B cell (primary cell): Measurements from ENCODE around the gene NEGR1. TPM values are rescaled to one million over a fixed set of nuclear protein-coding genes. Genes with fewer than 3 reads are reported as not detected.

Experiments
- ATAC-seq: fragments of 200-7000 bp; cut with Tn5 transposase; one replicate; pipeline ENCODE4 v1.10.0; 2021; ENCODE audit warnings: low read depth, mild to moderate bottlenecking, moderate number of reproducible peaks, moderate library complexity
- CTCF ChIA-PET: fragments of 350-600 bp; sonication (Branson Sonifier 250); formaldehyde crosslinking; loops from one replicate; lab custom pipeline; 2021; ENCODE audit warnings: antibody characterized with exemption, inconsistent platforms; lab: Charles Lee
- POLR2A ChIA-PET: fragments of 350-600 bp; sonication (Branson Sonifier 250); formaldehyde crosslinking; loops from one replicate; lab custom pipeline; 2021; ENCODE audit warnings: antibody characterized with exemption; lab: Charles Lee
- DNase-seq: peaks from one replicate; pipeline ENCODE4 v3.0.0; 2013
- H2AFZ ChIP-seq: 2 replicates; pipeline ENCODE4 v1.6.1; 2012; ENCODE audit warnings: mild to moderate bottlenecking, low read depth, low read length; ENCODE audit not compliant: insufficient read depth, poor library complexity, severe bottlenecking
- H3K27ac ChIP-seq, 2 donors: 1 replicate in 1 of 2; 2 replicates in 1 of 2; pipeline ENCODE4 v1.5.1; 2012 to 2013; ENCODE audit warnings: low read length in 2 of 2, mild to moderate bottlenecking in 2 of 2, moderate library complexity in 1 of 2
- H3K27me3 ChIP-seq, 4 experiments: fragments of 200-600 bp in 1 of 4; sonication (generic) in 1 of 4; replicated peaks in 1 of 4; 1 replicate in 2 of 4; 2 replicates in 2 of 4; pipeline versions ENCODE4 v1.6.1 to v1.7.0; 2013 to 2016; ENCODE audit warnings: low read length in 3 of 4, mild to moderate bottlenecking in 2 of 4, mixed read lengths in 1 of 4, moderate library complexity in 1 of 4; ENCODE audit not compliant: insufficient read depth in 4 of 4, control insufficient read depth in 3 of 4; ENCODE audit errors: control extremely low read depth in 1 of 4
- H3K36me3 ChIP-seq, 2 experiments: replicated peaks in 1 of 2; 1 replicate in 1 of 2; 2 replicates in 1 of 2; pipeline versions ENCODE4 v1.6.1 to v1.7.1; 2013; ENCODE audit warnings: low read length in 1 of 2; ENCODE audit not compliant: insufficient read depth in 2 of 2, control insufficient read depth in 1 of 2; ENCODE audit errors: control extremely low read depth in 1 of 2, extremely low read depth in 1 of 2
- H3K4me1 ChIP-seq, 2 donors: fragments of 200-600 bp in 1 of 2; sonication (generic) in 1 of 2; 1 replicate in 1 of 2; 2 replicates in 1 of 2; pipeline versions ENCODE4 v1.5.1 to v1.6.1; 2013 to 2017; ENCODE audit warnings: low read length in 2 of 2; ENCODE audit not compliant: control insufficient read depth in 2 of 2, insufficient read depth in 2 of 2
- H3K4me2 ChIP-seq: replicated peaks from 2 replicates; pipeline ENCODE3; 2012; ENCODE audit warnings: mild to moderate bottlenecking, low read depth, low read length; ENCODE audit not compliant: poor library complexity, severe bottlenecking
- H3K4me3 ChIP-seq, 5 experiments: fragments of 200-600 bp in 1 of 5; sonication (generic) in 1 of 5; 1 replicate in 3 of 5; 2 replicates in 2 of 5; pipeline versions ENCODE4 v1.5.1 to v1.7.0; 2011 to 2016; ENCODE audit warnings: low read length in 4 of 5, mild to moderate bottlenecking in 4 of 5, low read depth in 2 of 5, control low read depth in 1 of 5, moderate library complexity in 1 of 5; ENCODE audit not compliant: insufficient read depth in 1 of 5; ENCODE audit errors: control extremely low read depth in 1 of 5, extremely low read depth in 1 of 5
- H3K79me2 ChIP-seq: fragments of 200-600 bp; sonication (generic); one replicate; pipeline ENCODE4 v1.6.0; 2016; ENCODE audit warnings: low read length; ENCODE audit not compliant: control insufficient read depth, insufficient read depth
- H3K9ac ChIP-seq: fragments of 200-600 bp; sonication (generic); 2 replicates; pipeline ENCODE4 v1.6.1; 2017; ENCODE audit warnings: mild to moderate bottlenecking, low read length, moderate library complexity
- H3K9me3 ChIP-seq, 3 donors: one replicate each; pipeline versions ENCODE4 v1.6.1 to v1.7.1; 2013; ENCODE audit warnings: low read length in 2 of 3; ENCODE audit not compliant: control insufficient read depth in 2 of 3, insufficient read depth in 1 of 3; ENCODE audit errors: control extremely low read depth in 1 of 3
- H4K20me1 ChIP-seq: 2 replicates; pipeline ENCODE4 v1.6.0; 2012; ENCODE audit warnings: mild to moderate bottlenecking, low read length; ENCODE audit not compliant: insufficient read depth, control insufficient read depth, poor library complexity, severe bottlenecking
- H3K27ac Mint-ChIP-seq: one replicate; pipeline ENCODE4 v1.8.0; 2021; ENCODE audit warnings: mixed read lengths
- H3K27me3 Mint-ChIP-seq: one replicate; pipeline ENCODE4 v1.8.0; 2021; ENCODE audit warnings: mixed read lengths
- H3K4me1 Mint-ChIP-seq: one replicate; pipeline ENCODE4 v1.8.0; 2021; ENCODE audit warnings: mixed read lengths
- H3K4me3 Mint-ChIP-seq: one replicate; pipeline ENCODE4 v1.8.0; 2021; ENCODE audit warnings: mixed read lengths
- H3K9me3 Mint-ChIP-seq: one replicate; pipeline ENCODE4 v1.8.0; 2022; ENCODE audit warnings: mixed read lengths; ENCODE audit not compliant: insufficient read depth
- EZH2 ChIP-seq: IDR thresholded peaks from 2 replicates; pipeline ENCODE4 v1.6.1; 2012; ENCODE audit warnings: borderline replicate concordance, low read depth, mild to moderate bottlenecking, moderate library complexity, low read length; ENCODE audit not compliant: insufficient read depth, poor library complexity, severe bottlenecking
- WGBS: methylation state at CpG from one replicate; pipeline ENCODE4 v1.1.5; 2013; ENCODE audit warnings: missing lambda C conversion rate; ENCODE audit not compliant: insufficient coverage; 5-methylcytosine and 5-hydroxymethylcytosine counted together
- intact Hi-C: fragments of 100-400 bp; cut with micrococcal nuclease; formaldehyde crosslinking; loops from one replicate; pipeline ENCODE4 v1.10.0; 2022
- polyA plus RNA-seq: library from polyadenylated mRNA; depleted of rRNA; stranded (reverse); fragments of >200 nt; gene quantifications from 2 replicates; pipeline ENCODE4 v1.2.3, GENCODE V29; 2012
- total RNA-seq, 2 donors: library from RNA; stranded (reverse); fragments of 120-200 nt in 1 of 2; gene quantifications; 1 replicate in 1 of 2; 2 replicates in 1 of 2; pipeline versions ENCODE4 v1.2.3 to v1.2.4, GENCODE V29; 2013 to 2022
- TF ChIP-seq, protein P1 (sequence below): fragments of 200-600 bp; IDR thresholded peaks from one replicate; pipeline ENCODE4 v1.8.0; 2022; ENCODE audit warnings: antibody characterized with exemption, mild to moderate bottlenecking

The NEGR1 gene
- total and polyA plus RNA-seq, 2 donors (not counting 1 experiment from before 2014, with no cell fraction given), result 0.01 TPM; not detected in 1

DNA sequence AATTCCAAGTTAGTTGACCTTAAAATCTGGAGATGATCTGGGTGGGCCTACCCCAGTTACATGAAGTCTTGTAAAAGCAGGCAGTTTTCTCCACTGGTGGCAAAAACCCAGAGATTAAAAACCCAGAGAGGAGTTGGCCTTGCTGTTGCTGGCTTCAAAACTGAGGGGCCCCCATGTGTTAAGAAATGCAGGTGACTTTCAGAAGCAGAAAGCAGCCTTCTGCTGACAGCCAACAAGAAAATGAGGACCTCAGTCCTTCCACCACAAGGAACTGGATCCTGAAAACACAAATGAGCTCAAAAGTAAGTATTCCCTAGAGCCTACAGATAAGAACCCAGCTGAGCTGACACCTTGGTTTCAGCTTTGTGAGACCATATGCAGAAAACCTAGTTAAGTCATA lies 857.8 kb downstream of the NEGR1 start:
- H3K4me3 ChIP-seq, result no peak overlapping the region
- DNase-seq (no peak), ATAC-seq (no peak)
- no peaks in the 10 kb centered on the region for H3K27me3 Mint-ChIP-seq
- H3K79me2 ChIP-seq, result no peaks in the 10 kb centered on the region
- no peak overlapping the region for H3K27ac ChIP-seq
- H3K36me3 ChIP-seq, result no peaks in the 10 kb centered on the region
- no peaks in the 10 kb centered on the region for H3K27me3 ChIP-seq
- no peaks in the 10 kb centered on the region for H3K9me3 ChIP-seq
- no peak overlapping the region for H3K4me3 Mint-ChIP-seq
- ChIA-PET POLR2A (no interaction called here), CTCF (no interaction called here)
- H3K9ac ChIP-seq, result no peak overlapping the region
- H3K4me2 ChIP-seq, result no peak overlapping the region
- H3K9me3 Mint-ChIP-seq, result no peaks in the 10 kb centered on the region
- intact Hi-C loops, result no loop called here
- TF ChIP-seq, protein P1, sequence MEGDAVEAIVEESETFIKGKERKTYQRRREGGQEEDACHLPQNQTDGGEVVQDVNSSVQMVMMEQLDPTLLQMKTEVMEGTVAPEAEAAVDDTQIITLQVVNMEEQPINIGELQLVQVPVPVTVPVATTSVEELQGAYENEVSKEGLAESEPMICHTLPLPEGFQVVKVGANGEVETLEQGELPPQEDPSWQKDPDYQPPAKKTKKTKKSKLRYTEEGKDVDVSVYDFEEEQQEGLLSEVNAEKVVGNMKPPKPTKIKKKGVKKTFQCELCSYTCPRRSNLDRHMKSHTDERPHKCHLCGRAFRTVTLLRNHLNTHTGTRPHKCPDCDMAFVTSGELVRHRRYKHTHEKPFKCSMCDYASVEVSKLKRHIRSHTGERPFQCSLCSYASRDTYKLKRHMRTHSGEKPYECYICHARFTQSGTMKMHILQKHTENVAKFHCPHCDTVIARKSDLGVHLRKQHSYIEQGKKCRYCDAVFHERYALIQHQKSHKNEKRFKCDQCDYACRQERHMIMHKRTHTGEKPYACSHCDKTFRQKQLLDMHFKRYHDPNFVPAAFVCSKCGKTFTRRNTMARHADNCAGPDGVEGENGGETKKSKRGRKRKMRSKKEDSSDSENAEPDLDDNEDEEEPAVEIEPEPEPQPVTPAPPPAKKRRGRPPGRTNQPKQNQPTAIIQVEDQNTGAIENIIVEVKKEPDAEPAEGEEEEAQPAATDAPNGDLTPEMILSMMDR, result no peak
- TF ChIP-seq EZH2, result no peak
- no peaks in the 10 kb centered on the region for H3K4me1 Mint-ChIP-seq
- no peaks in the 10 kb centered on the region for H3K4me1 ChIP-seq
- no peaks in the 10 kb centered on the region for H4K20me1 ChIP-seq
- H3K27ac Mint-ChIP-seq, result no peak overlapping the region
- H2AFZ ChIP-seq, result no peak overlapping the region

DNA sequence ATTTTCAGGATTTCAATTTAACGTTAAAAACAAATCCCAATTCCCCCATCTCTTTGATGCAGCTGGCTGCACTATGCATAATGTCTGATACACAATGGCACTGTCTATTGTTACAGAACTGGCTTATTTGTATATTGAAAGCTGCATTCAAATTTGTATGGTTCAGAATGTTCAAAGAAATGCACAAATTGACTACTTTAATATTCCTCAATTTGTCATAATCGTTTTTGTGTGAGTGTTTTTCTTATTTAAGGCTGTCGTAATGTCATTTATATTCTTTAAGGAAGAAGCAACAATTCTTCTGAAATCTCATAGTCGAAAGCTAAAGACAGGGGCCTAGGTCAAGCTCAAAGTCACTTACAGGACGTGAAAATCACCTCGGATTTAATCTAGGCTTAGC lies 860.1 kb downstream of the NEGR1 start:
- H3K9me3 Mint-ChIP-seq, result no peaks in the 10 kb centered on the region
- POLR2A ChIA-PET, result no interaction called here

More for the DNA sequence above, 860.1 kb downstream of the NEGR1 start:
- Mint-ChIP-seq H3K4me1 (no peaks in the 10 kb centered on the region), H3K27ac (no peak overlapping the region), H3K4me3 (no peak overlapping the region), H3K27me3 (no peaks in the 10 kb centered on the region)
- Histone ChIP-seq H3K27ac (no peak overlapping the region), H3K27me3 (no peaks in the 10 kb centered on the region), H3K4me2 (no peak overlapping the region), H2AFZ (no peak overlapping the region), H3K36me3 (no peaks in the 10 kb centered on the region), H3K4me3 (no peak overlapping the region), H4K20me1 (no peaks in the 10 kb centered on the region), H3K4me1 (no peaks in the 10 kb centered on the region), H3K79me2 (no peaks in the 10 kb centered on the region), H3K9ac (no peak overlapping the region), H3K9me3 (no peaks in the 10 kb centered on the region)
- no peak for TF ChIP-seq EZH2
- TF ChIP-seq, protein P1, result no peak
- DNase-seq (no peak), ATAC-seq (no peak)
- 88% methylated on average over 3 of the region's 6 CpGs for WGBS
- CTCF ChIA-PET, result no interaction called here
- intact Hi-C loops, result no loop called here
